ENCODE measurements around the gene EIF5AL1.

GRCh38 chr10:79559726-79560125, 47.4 kb downstream of the EIF5AL1 start:
- TF ChIP-seq, protein P1, sequence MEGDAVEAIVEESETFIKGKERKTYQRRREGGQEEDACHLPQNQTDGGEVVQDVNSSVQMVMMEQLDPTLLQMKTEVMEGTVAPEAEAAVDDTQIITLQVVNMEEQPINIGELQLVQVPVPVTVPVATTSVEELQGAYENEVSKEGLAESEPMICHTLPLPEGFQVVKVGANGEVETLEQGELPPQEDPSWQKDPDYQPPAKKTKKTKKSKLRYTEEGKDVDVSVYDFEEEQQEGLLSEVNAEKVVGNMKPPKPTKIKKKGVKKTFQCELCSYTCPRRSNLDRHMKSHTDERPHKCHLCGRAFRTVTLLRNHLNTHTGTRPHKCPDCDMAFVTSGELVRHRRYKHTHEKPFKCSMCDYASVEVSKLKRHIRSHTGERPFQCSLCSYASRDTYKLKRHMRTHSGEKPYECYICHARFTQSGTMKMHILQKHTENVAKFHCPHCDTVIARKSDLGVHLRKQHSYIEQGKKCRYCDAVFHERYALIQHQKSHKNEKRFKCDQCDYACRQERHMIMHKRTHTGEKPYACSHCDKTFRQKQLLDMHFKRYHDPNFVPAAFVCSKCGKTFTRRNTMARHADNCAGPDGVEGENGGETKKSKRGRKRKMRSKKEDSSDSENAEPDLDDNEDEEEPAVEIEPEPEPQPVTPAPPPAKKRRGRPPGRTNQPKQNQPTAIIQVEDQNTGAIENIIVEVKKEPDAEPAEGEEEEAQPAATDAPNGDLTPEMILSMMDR (IDR thresholded peaks at IDR 0.05) = no peak
- no peak for TF ChIP-seq EZH2 (IDR thresholded peaks at IDR 0.05; ENCODE audit: borderline replicate concordance, insufficient read depth, low read depth, low read length, poor library complexity, severe bottlenecking)
